K562 (cell line): ENCODE measurements around the gene HLA-F. TPM values are rescaled to one million over a fixed set of nuclear protein-coding genes. Genes with fewer than 3 reads are reported as not detected.

Experiments
- ATAC-seq: fragments of 200-7000 bp; cut with Tn5 transposase; 3 replicates; pipeline ENCODE4 v1.9.1; 2020; ENCODE audit warnings: moderate library complexity
- BruUV-seq: library from RNA; stranded (reverse); fragments of 400-500 nt; replicated peaks from 2 replicates; lab custom pipeline; 2021; lab: Mats Ljungman, UMichigan
- CTCF ChIA-PET: fragments of 300-600 bp; formaldehyde crosslinking; extraction: SDS; loops from one replicate; lab custom pipeline; 2021; ENCODE audit warnings: low intra/inter-chr PET ratio; lab: Yijun Ruan, JAX
- POLR2A ChIA-PET: fragments of 300-600, 350-650 bp; sonication (Branson Sonifier 250); formaldehyde crosslinking; extraction: SDS; loops from one replicate; lab custom pipeline; 2021; ENCODE audit warnings: antibody characterized with exemption, inconsistent platforms; lab: Yijun Ruan, JAX
- DNase-seq, 4 experiments: peaks; one replicate each; pipeline versions ENCODE4 v3.0.0 to v3.0.0-alpha.2; 2011 to 2018; ENCODE audit warnings: low spot score in 3 of 4, mixed read lengths in 3 of 4; ENCODE audit errors: extremely low read depth in 1 of 4
- FAIRE-seq: peaks from 2 replicates; lab custom pipeline; 2011; peaks lifted over from hg19 to GRCh38; lab: Jason Lieb, UNC
- H2AFZ ChIP-seq: 2 replicates; pipeline ENCODE4 v1.6.0; 2011; ENCODE audit warnings: low read depth, low read length, control low read depth, inconsistent platforms
- H3K27ac ChIP-seq: fragments of 200-600 bp; 3 replicates; pipeline ENCODE4 v1.8.0; 2011; ENCODE audit warnings: low read depth, mild to moderate bottlenecking, control low read depth, inconsistent platforms, low read length, moderate library complexity, mixed read lengths; ENCODE audit errors: extremely low read depth
- H3K27me3 ChIP-seq, 2 experiments: fragments of 300-600 bp in 1 of 2; 2 replicates in 1 of 2; 3 replicates in 1 of 2; pipeline versions ENCODE4 v1.6.0 to v1.8.0; 2011; ENCODE audit warnings: inconsistent platforms in 2 of 2, low read length in 2 of 2, mild to moderate bottlenecking in 1 of 2, mixed read lengths in 1 of 2, moderate library complexity in 1 of 2; ENCODE audit not compliant: control insufficient read depth in 2 of 2, insufficient read depth in 2 of 2
- H3K36me3 ChIP-seq: fragments of 300-600 bp; 3 replicates; pipeline ENCODE4 v1.8.0; 2011; ENCODE audit warnings: mild to moderate bottlenecking, low read length, inconsistent platforms; ENCODE audit not compliant: control insufficient read depth, insufficient read depth
- H3K4me1 ChIP-seq, 2 experiments: fragments of 200-600 bp in 1 of 2; replicated peaks in 1 of 2; 2 replicates in 1 of 2; 3 replicates in 1 of 2; pipeline versions ENCODE4 v1.5.1 to v1.8.0; 2011; ENCODE audit warnings: inconsistent platforms in 2 of 2, low read length in 2 of 2, mild to moderate bottlenecking in 1 of 2, mixed read lengths in 1 of 2, moderate library complexity in 1 of 2; ENCODE audit not compliant: control insufficient read depth in 2 of 2, insufficient read depth in 2 of 2
- H3K4me2 ChIP-seq: 2 replicates; pipeline ENCODE4 v1.6.1; 2011; ENCODE audit warnings: low read length, control low read depth, inconsistent platforms, mixed read lengths; ENCODE audit not compliant: insufficient read depth
- H3K4me3 ChIP-seq: fragments of 200-600 bp; sonication (generic), shearing (Covaris generic); 2 replicates; pipeline ENCODE4 v1.5.1; 2016; ENCODE audit warnings: control low read depth, inconsistent platforms
- H3K79me2 ChIP-seq: fragments of 200-600 bp; 3 replicates; pipeline ENCODE4 v1.8.0; 2011; ENCODE audit warnings: low read length, inconsistent platforms; ENCODE audit not compliant: control insufficient read depth, insufficient read depth
- H3K9ac ChIP-seq, 2 experiments: 2 replicates each; pipeline versions ENCODE4 v1.6.0 to v1.6.1; 2011; ENCODE audit warnings: low read depth in 2 of 2, low read length in 2 of 2, control low read depth in 1 of 2, inconsistent platforms in 1 of 2, mild to moderate bottlenecking in 1 of 2, mixed read lengths in 1 of 2; ENCODE audit not compliant: insufficient read depth in 1 of 2
- H3K9me1 ChIP-seq: one replicate; pipeline ENCODE4 v1.6.0; 2011; ENCODE audit warnings: inconsistent platforms, mild to moderate bottlenecking, low read length, moderate library complexity; ENCODE audit not compliant: control insufficient read depth, insufficient read depth
- H3K9me3 ChIP-seq: replicated peaks from 2 replicates; pipeline ENCODE4 v1.5.1; 2011; ENCODE audit warnings: low read depth, low read length, inconsistent platforms; ENCODE audit not compliant: control insufficient read depth, insufficient read depth
- H4K20me1 ChIP-seq: replicated peaks from 2 replicates; pipeline ENCODE4 v1.6.1; 2011; ENCODE audit warnings: low read length, inconsistent platforms, mixed read lengths; ENCODE audit not compliant: control insufficient read depth, insufficient read depth
- CBX3 ChIP-seq, 2 experiments: IDR thresholded peaks; 1 replicate in 1 of 2; 2 replicates in 1 of 2; pipeline ENCODE4 v1.6.1; 2012; ENCODE audit warnings: inconsistent platforms in 2 of 2, low read length in 2 of 2, borderline replicate concordance in 1 of 2, control low read depth in 1 of 2
- CREBBP ChIP-seq: IDR thresholded peaks from one replicate; pipeline ENCODE4 v1.6.1; 2012; ENCODE audit warnings: low read depth, mild to moderate bottlenecking, control low read depth, inconsistent platforms, low read length
- JUND ChIP-seq, 2 experiments: IDR thresholded peaks; 2 replicates in 1 of 2; 3 replicates in 1 of 2; pipeline ENCODE4 v1.6.1; 2011; ENCODE audit warnings: borderline replicate concordance in 2 of 2, low read depth in 2 of 2, low read length in 2 of 2, improper control_type of control experiment in 1 of 2, missing biosample characterization in 1 of 2, missing genetic modification characterization in 1 of 2, missing genetic modification reagents in 1 of 2
- RFX1 ChIP-seq: fragments of 450-650 bp; IDR thresholded peaks from 2 replicates; pipeline ENCODE4 v1.6.1; 2016; ENCODE audit warnings: mild to moderate bottlenecking, moderate library complexity
- ZNF699 ChIP-seq: fragments of 250-450 bp; sonication (Bioruptor Pico); IDR thresholded peaks from 2 replicates; pipeline ENCODE4 v1.8.0; 2021; ENCODE audit warnings: mild to moderate bottlenecking, moderate library complexity; ENCODE audit not compliant: insufficient replicate concordance
- WGBS: fragments of 100-300 bp; shearing (Covaris generic); methylation state at CpG from one replicate; pipeline ENCODE4 v1.1.6; 2016; ENCODE audit warnings: low coverage, mixed read lengths; ENCODE audit not compliant: insufficient coverage; ENCODE audit errors: missing lambda C conversion rate; 5-methylcytosine and 5-hydroxymethylcytosine counted together
- in situ Hi-C: fragments of 300-500 bp; cut with MboI; formaldehyde crosslinking; loops from 4 replicates; pipeline ENCODE4 v1.15.0; 2018; ENCODE audit warnings: inconsistent platforms, mixed read lengths
- intact Hi-C: fragments of 100-400 bp; cut with micrococcal nuclease; formaldehyde crosslinking; loops from 2 replicates; pipeline ENCODE4 v1.14.2; 2022
- polyA plus RNA-seq, 8 experiments: library from polyadenylated mRNA; depleted of rRNA in 4 of 8; stranded (reverse) in 5 of 8; unstranded in 3 of 8; fragments of >200 nt; fragmentation: Nextera tagmentation in 2 of 8; fragmentation: Illumina TruSeq in 1 of 8; extraction: Ambion mirVana in 2 of 8; extraction: Trizol in 1 of 8; gene quantifications; 2 replicates each; pipeline versions ENCODE4 v1.2.1 to v1.2.3, GENCODE V29; 2011 to 2014; ENCODE audit warnings: inconsistent platforms in 1 of 8, missing spikeins in 1 of 8
- total RNA-seq, 7 experiments: library from RNA; depleted of rRNA in 6 of 7; stranded (reverse); fragments of >200 nt in 6 of 7; fragmentation: Illumina TruSeq in 2 of 7; extraction: Trizol in 2 of 7; gene quantifications; 2 replicates each; pipeline versions ENCODE4 v1.2.1 to v1.2.3, GENCODE V29; 2011 to 2021; ENCODE audit warnings: low replicate concordance in 1 of 7
- TF ChIP-seq, protein P1 (sequence below): sonication (generic); formaldehyde crosslinking; IDR thresholded peaks from 2 replicates; pipeline ENCODE4 v1.8.1; 2023; ENCODE audit warnings: missing genetic modification reagents, mild to moderate bottlenecking, borderline replicate concordance
- TF ChIP-seq, protein P2 (sequence below): fragments of 450-650 bp; formaldehyde crosslinking; IDR thresholded peaks from 2 replicates; pipeline ENCODE4 v1.4.0; 2022; ENCODE audit warnings: missing genetic modification characterization
- TF ChIP-seq, protein P3 (sequence below): fragments of 450-650 bp; IDR thresholded peaks from one replicate; pipeline ENCODE4 v1.6.1; 2018; ENCODE audit warnings: mild to moderate bottlenecking, moderate library complexity; ENCODE audit not compliant: partially characterized antibody
- TF ChIP-seq, protein P4 (sequence below): IDR thresholded peaks from 2 replicates; pipeline ENCODE4 v1.6.1; 2011; ENCODE audit warnings: borderline replicate concordance, low read depth, mild to moderate bottlenecking, moderate library complexity, low read length; ENCODE audit not compliant: insufficient read depth, poor library complexity, severe bottlenecking

HLA-F gene
- total and polyA plus RNA-seq, 9 of the 15 experiments (the other 6 are each of a cell fraction or from before 2014, with no cell fraction given) = 0.40 to 0.76 (median 0.46) TPM; not detected in 6

DNA sequence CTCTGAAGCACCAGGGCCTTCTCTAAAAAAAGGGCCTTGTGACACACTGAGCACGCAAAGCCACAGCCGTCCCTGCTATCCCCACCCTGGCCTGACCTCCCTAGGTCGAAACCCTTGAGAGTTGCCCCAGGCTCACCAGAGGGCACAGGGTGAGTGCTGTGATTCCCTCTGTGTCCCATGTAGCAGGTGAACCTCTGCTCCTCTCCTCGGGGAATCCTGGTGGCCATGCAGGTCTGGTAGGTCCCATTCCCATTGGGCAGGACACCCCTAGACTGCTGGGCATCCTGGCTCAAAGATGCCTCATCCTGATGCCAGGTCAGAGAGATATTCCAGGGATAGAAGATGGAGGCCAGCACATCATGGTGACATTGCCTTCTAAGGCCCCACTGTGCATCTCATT, 20.9 kb downstream of the HLA-F start (continued):
- TF ChIP-seq, protein P1, sequence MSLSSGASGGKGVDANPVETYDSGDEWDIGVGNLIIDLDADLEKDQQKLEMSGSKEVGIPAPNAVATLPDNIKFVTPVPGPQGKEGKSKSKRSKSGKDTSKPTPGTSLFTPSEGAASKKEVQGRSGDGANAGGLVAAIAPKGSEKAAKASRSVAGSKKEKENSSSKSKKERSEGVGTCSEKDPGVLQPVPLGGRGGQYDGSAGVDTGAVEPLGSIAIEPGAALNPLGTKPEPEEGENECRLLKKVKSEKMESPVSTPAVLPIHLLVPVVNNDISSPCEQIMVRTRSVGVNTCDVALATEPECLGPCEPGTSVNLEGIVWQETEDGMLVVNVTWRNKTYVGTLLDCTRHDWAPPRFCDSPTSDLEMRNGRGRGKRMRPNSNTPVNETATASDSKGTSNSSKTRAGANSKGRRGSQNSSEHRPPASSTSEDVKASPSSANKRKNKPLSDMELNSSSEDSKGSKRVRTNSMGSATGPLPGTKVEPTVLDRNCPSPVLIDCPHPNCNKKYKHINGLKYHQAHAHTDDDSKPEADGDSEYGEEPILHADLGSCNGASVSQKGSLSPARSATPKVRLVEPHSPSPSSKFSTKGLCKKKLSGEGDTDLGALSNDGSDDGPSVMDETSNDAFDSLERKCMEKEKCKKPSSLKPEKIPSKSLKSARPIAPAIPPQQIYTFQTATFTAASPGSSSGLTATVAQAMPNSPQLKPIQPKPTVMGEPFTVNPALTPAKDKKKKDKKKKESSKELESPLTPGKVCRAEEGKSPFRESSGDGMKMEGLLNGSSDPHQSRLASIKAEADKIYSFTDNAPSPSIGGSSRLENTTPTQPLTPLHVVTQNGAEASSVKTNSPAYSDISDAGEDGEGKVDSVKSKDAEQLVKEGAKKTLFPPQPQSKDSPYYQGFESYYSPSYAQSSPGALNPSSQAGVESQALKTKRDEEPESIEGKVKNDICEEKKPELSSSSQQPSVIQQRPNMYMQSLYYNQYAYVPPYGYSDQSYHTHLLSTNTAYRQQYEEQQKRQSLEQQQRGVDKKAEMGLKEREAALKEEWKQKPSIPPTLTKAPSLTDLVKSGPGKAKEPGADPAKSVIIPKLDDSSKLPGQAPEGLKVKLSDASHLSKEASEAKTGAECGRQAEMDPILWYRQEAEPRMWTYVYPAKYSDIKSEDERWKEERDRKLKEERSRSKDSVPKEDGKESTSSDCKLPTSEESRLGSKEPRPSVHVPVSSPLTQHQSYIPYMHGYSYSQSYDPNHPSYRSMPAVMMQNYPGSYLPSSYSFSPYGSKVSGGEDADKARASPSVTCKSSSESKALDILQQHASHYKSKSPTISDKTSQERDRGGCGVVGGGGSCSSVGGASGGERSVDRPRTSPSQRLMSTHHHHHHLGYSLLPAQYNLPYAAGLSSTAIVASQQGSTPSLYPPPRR (CRISPR knock-in tag) = no peak
- no peak for TF ChIP-seq JUND (IDR thresholded peaks at IDR 0.05; ENCODE audit: borderline replicate concordance, low read depth, low read length)
- TF ChIP-seq JUND (tag; IDR thresholded peaks at IDR 0.05; ENCODE audit: borderline replicate concordance, low read depth, low read length) = no peak
- TF ChIP-seq, all 486 proteins: peak for 0

DNA sequence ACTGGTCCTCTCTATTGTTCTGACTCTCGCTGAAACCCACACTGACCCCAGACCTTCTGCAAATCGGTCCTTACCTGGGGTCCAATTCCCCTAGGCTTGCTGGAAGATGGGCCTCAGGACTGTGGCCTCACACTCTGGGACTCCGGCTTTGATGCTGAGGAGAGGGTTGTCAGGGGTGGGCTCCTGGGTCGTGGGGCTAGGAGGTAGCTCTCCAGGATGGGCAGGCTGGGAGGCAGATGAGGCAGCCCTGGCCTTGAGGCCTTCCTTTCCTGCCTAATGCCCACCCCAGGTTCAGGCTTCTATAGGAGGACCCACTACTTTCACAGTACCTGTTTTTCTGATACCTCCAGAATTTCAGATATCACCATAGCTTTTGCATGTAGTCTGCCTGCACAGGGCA, 21.4 kb downstream of the HLA-F start:
- H3K4me1 ChIP-seq = peaks cover 11 to 21% of the 10 kb centered on the region in 2 experiments; a peak in 4 of 5 replicates
- no peaks in the 10 kb centered on the region for H3K36me3 ChIP-seq
- WGBS = 17% methylated on average over 4 of the region's 4 CpGs
- H3K9me1 ChIP-seq = no peaks in the 10 kb centered on the region
- no peaks in the 10 kb centered on the region for H3K27me3 ChIP-seq
- H3K9ac ChIP-seq = no peak overlapping the region
- BruUV-seq = no TSS peak
- peaks cover 6% of the 10 kb centered on the region for H4K20me1 ChIP-seq
- H3K4me2 ChIP-seq = no peak overlapping the region
- intact Hi-C loops (no loop called here), in situ Hi-C loops (loop anchor here (25.0 kb wide), 1 partner anchor 93 kb away; the partner anchor contains the start of gene HLA-G)
- H3K4me3 ChIP-seq = no peak overlapping the region
- no peaks in the 10 kb centered on the region for H3K9me3 ChIP-seq
- DNase-seq (no peak), ATAC-seq (no peak), FAIRE-seq (no peak)
- H3K27ac ChIP-seq = no peak overlapping the region
- ChIA-PET POLR2A (no interaction called here), CTCF (no interaction called here)
- no peaks in the 10 kb centered on the region for H3K79me2 ChIP-seq
- H2AFZ ChIP-seq = no peak overlapping the region
- TF ChIP-seq ZNF699 (no peak), JUND (IDR thresholded peaks at IDR 0.05; ENCODE audit: borderline replicate concordance, low read depth, low read length) (no peak), JUND (tag; IDR thresholded peaks at IDR 0.05; ENCODE audit: borderline replicate concordance, low read depth, low read length) (no peak), RFX1 (no peak), CBX3 (IDR thresholded peaks at IDR 0.05; ENCODE audit: borderline replicate concordance in 1 of 2, low read length in 2 of 2) (no peak), CREBBP (no peak)
- TF ChIP-seq, protein P2, sequence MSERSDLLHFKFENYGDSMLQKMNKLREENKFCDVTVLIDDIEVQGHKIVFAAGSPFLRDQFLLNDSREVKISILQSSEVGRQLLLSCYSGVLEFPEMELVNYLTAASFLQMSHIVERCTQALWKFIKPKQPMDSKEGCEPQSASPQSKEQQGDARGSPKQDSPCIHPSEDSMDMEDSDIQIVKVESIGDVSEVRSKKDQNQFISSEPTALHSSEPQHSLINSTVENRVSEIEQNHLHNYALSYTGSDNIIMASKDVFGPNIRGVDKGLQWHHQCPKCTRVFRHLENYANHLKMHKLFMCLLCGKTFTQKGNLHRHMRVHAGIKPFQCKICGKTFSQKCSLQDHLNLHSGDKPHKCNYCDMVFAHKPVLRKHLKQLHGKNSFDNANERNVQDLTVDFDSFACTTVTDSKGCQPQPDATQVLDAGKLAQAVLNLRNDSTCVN (CRISPR knock-in tag) = no peak
- TF ChIP-seq, protein P3, sequence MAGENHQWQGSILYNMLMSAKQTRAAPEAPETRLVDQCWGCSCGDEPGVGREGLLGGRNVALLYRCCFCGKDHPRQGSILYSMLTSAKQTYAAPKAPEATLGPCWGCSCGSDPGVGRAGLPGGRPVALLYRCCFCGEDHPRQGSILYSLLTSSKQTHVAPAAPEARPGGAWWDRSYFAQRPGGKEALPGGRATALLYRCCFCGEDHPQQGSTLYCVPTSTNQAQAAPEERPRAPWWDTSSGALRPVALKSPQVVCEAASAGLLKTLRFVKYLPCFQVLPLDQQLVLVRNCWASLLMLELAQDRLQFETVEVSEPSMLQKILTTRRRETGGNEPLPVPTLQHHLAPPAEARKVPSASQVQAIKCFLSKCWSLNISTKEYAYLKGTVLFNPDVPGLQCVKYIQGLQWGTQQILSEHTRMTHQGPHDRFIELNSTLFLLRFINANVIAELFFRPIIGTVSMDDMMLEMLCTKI = no peak
- TF ChIP-seq, protein P4, sequence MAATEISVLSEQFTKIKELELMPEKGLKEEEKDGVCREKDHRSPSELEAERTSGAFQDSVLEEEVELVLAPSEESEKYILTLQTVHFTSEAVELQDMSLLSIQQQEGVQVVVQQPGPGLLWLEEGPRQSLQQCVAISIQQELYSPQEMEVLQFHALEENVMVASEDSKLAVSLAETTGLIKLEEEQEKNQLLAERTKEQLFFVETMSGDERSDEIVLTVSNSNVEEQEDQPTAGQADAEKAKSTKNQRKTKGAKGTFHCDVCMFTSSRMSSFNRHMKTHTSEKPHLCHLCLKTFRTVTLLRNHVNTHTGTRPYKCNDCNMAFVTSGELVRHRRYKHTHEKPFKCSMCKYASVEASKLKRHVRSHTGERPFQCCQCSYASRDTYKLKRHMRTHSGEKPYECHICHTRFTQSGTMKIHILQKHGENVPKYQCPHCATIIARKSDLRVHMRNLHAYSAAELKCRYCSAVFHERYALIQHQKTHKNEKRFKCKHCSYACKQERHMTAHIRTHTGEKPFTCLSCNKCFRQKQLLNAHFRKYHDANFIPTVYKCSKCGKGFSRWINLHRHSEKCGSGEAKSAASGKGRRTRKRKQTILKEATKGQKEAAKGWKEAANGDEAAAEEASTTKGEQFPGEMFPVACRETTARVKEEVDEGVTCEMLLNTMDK = no peak
